Retinal pigment epithelial cell (primary cell): ENCODE data around the gene LAMP5.
A peak's percentile ranks its signal among the peaks of the same experiment; 100 is the strongest.

Experiments
- DNase-seq: peaks from one replicate; pipeline ENCODE4 v3.0.0-alpha.2; 2010; ENCODE audit warnings: low read depth
- H3K4me3 ChIP-seq: 2 replicates; pipeline ENCODE4 v1.5.1; 2011; ENCODE audit warnings: mild to moderate bottlenecking, low read length, control low read depth, moderate library complexity
- TF ChIP-seq, protein P1 (sequence below): conservative IDR thresholded peaks from 2 replicates; pipeline ENCODE4 v1.5.1; 2011; ENCODE audit warnings: low read depth, low read length, control low read depth, inconsistent platforms

LAMP5 gene, protein sequence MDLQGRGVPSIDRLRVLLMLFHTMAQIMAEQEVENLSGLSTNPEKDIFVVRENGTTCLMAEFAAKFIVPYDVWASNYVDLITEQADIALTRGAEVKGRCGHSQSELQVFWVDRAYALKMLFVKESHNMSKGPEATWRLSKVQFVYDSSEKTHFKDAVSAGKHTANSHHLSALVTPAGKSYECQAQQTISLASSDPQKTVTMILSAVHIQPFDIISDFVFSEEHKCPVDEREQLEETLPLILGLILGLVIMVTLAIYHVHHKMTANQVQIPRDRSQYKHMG

DNA sequence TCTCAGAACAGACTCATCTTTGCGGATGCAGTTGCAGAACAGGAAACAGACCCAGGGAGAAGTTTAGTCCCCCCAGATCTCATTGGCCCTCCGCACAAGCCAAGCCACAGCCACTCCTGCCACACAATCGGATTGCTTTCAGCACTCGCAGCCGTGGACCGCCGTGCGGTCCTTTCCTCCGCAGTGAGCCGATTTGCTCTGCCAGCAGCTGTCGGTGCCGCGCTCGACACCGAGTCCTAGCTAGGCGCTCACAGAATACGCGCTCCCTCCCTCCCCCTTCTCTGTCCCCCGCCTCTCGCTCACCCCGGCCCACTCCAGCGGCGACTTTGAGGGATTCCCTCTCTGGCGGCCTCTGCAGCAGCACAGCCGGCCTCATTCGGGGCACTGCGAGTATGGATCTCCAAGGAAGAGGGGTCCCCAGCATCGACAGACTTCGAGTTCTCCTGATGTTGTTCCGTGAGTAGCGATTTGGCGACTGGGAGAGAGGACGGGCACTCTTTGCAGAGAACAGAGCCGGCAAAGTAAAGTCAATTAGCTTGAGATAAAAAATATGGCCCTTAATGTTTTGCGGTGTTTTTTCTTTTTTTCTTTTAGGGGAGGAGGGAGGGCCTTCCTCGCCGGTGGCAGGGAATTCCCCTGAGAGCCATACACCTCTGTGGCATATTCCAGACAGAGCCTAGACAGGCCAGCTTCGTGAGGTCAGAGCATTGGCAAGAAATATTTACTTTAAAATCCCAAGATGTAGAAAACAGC, at the start of gene LAMP5:
Gene LAMP5, plus strand, starts transcription at position 130 of the 753 bp plus-strand sequence. Its CDS starts 263 bp downstream, at position 393.
- H3K4me3 ChIP-seq: peak within 1 kb of the TSS; percentile 28
- no peak for DNase-seq
- TF ChIP-seq, protein P1, sequence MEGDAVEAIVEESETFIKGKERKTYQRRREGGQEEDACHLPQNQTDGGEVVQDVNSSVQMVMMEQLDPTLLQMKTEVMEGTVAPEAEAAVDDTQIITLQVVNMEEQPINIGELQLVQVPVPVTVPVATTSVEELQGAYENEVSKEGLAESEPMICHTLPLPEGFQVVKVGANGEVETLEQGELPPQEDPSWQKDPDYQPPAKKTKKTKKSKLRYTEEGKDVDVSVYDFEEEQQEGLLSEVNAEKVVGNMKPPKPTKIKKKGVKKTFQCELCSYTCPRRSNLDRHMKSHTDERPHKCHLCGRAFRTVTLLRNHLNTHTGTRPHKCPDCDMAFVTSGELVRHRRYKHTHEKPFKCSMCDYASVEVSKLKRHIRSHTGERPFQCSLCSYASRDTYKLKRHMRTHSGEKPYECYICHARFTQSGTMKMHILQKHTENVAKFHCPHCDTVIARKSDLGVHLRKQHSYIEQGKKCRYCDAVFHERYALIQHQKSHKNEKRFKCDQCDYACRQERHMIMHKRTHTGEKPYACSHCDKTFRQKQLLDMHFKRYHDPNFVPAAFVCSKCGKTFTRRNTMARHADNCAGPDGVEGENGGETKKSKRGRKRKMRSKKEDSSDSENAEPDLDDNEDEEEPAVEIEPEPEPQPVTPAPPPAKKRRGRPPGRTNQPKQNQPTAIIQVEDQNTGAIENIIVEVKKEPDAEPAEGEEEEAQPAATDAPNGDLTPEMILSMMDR: no peak

DNA sequence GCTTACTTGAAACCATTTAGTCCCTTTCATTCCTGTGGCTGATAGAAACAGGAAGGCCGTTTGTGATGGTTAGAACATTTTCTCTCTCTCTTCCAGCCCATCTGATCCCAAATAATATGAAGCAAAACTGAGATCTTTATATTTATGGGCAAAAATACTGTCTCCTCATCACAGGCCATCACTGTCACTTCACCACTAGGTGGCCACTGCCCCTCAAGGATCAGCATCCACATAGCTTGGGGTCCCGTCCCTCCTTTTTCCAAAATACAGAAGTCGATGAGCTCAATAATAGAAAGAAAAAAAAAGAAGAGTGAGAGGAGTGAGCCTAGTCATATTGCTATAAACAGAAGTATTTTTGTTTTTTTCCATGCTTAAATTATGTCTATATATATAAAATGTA, 46.4 kb upstream of the LAMP5 start:
- no peak overlapping the region for H3K4me3 ChIP-seq
- TF ChIP-seq, protein P1: peak; percentile 65
- no peak for DNase-seq

DNA sequence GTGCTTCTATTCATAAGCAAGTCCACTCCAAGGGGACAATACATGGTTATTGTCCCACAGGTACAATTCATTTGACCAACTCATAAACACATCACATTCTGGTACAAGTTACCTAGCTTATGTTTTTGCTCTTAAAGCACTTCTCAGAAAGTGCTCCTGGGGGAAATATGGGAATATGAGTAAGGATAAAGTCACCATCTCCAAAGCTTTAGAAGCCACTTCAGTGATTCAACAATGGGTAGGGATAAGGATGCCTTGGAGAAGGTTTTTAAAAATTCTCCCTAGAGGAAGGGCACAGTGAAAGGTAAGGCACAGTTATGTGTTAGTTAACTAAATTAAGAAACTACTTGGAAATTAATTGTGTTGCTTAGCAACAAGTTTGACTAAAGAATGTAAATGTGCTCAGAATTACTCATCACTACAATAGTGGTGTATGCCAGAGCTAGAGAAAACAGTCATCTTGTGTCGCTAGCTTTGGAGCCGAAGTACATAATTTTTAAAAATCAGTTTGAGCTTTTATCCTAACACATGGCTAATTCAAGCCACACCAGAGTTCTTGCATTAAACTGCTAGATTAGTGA, 39.5 kb upstream of the LAMP5 start:
- no peak overlapping the region for H3K4me3 ChIP-seq
- TF ChIP-seq, protein P1: no peak
- no peak for DNase-seq

DNA sequence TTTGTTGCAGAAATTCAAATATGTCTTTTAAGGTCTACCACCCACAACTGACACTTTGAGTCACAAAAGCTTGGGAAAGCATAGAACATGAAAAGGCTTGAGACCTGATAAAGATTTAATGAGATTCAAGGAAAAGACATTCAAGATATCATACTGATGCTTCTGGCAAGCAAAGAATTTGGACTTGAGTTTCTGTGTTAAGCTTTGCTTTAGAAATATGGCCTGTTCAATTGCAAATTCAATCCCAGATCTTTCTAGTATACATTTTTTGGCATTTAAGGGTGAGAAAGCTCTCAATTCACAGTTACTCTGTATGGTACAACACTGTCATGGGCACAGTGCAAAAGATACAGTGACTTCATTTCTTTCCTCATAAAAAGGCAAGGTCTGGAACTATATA, 38.9 kb upstream of the LAMP5 start:
- TF ChIP-seq, protein P1: no peak
- DNase-seq: no peak
- no peak overlapping the region for H3K4me3 ChIP-seq

DNA sequence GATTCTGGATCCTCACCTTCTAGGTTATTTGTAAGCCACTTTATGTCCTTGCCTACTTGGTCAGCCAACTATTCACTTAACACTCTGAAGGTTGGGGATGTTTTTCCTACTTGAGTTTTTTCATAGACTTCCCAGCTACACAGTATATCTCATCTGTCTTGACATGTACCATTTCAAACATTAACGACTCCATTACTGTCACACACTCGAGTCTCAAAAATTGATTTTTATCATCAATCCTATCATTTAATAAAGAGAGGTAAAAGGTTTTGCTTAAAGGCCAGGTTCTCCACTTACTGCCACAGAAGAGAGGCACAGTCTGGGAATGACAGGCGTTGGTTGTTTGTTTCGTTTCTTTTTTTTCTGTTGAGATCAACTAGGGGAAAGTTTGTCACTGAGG, 38.2 kb upstream of the LAMP5 start:
- DNase-seq: no peak
- H3K4me3 ChIP-seq: no peak overlapping the region
- TF ChIP-seq, protein P1: no peak

DNA sequence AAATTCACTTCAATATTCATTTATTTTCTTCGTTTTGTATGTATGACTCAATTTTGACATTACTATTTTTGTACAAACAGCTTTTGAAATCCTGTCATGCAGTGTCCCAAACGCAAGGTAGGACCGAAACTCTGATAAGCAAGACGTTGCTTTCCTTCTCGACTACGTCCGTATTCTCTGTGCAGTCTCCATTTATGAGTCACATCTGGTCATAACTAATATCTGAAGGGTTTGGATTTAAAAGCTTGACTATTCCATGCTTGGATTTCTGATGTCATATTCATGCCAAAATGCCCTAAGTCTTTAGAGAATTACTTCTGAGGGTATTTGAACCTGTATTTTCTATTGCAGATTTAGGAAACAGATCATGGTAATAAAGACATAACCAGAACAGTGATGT, 37.8 kb upstream of the LAMP5 start:
- DNase-seq: no peak
- no peak overlapping the region for H3K4me3 ChIP-seq
- TF ChIP-seq, protein P1: no peak
